OCI-M2 (cell line): Measurements from ENCODE around the gene RIOX2.

ENCODE experiments used
- DNase-seq: peaks from one replicate; lab custom pipeline; 2025; ENCODE audit not compliant: unreplicated experiment; lab: John Stamatoyannopoulos, UW

The RIOX2 gene

DNA sequence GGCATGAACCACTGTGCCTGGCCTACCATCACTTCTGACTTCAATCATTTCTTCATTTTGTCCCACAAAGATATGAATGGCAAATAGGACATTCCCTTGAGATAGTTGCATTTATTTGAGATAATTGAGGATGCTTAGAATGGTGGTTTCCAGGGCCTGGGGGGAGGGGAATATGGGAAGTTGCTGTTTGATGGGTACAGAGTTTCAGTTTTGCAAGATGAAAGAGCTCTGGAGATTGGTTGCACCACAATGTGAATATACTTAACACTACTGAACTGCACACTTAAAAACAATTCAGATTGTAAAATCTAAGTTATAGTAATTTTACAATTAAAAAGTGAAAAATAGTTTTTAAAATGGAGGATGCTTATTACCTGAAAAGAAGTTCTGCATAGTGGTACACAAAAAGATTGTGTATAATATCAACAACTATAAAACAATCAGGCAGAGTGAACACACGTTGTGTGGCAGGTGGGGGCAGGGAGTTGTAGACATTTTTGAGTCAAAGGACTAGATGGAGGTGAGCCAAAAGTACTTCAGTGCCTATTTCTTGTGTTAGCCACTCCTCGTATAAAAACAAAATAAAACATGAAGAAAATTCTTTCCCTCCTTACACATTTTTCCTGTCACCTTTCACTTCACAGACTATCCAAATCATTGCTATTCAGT, 18.5 kb upstream of the RIOX2 start:
- no peak for DNase-seq

DNA sequence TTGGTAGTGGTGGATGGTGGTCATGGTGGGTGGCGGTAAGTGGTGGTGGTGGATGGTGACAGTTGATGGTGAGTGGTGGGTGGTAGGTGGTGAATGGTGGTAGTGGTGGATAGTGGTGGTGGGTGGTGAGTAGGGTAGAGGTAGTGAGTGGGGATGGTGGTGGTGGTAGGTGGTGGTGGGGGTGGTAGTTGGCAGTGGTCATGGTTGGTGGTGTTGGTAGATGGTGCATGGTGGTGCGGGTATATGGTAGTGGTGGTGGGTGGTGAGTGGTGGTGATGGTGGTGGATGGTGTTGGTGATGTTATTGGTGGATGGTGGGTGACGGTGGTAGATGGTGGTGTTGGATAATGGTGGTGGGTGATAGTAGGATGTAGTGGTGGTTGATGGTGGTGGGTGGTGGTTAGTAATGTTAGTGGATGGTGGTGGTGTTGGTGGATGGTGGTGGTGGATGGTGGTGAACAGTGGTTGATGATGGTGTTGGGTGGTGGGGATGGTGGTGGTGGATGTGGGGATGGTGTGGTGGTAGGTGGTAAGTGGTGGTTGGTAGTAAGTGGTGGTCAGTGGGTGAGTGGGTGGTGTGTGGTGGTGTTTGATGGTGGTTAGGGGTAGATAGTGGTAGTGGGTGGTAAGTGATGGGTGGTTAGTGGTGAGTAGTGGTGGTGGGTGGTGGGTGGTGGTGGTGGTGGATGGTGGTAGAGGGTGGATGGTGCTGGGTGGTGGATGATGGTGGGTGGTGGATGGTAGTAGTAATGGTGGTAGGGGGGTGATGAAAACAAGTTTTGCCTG, 16.7 kb upstream of the RIOX2 start:
- DNase-seq, result no peak

DNA sequence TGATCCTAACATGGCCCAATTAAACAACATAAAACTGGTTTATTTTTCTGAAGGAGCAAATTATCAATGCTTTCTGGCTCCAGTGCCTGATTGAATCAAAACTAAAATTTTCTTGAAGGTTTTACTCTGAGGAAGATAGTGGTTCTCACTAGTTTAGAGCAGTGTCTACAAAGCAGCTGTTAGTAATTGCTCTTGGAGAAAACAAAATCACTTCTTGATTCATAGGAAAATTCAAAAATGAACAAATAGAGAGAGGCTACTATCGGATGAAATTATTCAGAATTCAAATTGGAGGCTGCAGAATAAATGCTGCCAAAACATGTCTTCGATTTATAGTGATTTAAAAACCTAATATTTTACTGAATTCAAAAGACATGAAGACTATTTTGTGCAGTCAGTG, 15.1 kb upstream of the RIOX2 start:
- no peak for DNase-seq

DNA sequence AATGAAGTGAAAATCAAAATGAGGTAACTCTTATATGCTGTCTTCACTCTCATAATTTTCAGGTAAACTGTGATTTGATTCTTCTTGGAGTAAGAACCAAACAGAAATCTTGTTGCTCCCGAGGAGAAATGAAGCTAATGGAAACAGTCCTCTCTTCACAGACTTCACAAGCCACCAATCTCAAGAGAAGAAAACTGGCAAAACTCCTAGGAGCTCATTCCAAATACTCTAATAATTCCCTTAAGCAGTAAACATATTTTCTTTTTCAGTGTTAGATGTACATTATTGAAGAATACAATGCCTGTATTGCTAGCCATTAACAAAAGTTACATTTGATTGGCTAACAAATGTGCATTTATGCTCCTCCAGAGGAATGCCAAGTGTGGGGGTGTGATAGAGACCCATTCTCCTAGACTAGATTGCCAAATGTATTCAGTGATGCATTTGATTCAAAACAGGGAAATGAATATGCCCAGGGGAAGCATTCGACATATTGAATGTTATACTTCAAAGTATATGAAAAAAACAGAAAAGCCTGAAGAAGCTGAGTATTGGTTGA, 11.8 kb upstream of the RIOX2 start:
- no peak for DNase-seq

DNA sequence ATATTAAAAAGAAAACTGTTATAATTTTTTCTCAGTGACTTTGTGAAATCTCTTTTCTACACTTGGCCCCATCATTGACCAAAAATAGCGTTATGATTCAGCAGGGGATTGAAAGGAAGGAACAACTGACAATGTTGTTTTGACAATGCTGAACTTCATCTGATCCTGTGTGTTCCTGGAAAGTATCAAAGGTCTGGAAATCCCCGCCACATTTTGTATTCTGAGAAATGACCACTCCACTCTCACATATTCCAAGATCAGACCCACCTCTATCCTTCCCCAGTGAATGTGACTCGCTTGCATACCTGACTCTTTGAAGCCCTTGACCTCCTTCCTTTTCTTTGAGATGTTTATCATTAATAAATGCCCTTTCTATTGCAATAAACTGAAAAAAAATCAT, 9.7 kb upstream of the RIOX2 start:
- DNase-seq, result no peak

DNA sequence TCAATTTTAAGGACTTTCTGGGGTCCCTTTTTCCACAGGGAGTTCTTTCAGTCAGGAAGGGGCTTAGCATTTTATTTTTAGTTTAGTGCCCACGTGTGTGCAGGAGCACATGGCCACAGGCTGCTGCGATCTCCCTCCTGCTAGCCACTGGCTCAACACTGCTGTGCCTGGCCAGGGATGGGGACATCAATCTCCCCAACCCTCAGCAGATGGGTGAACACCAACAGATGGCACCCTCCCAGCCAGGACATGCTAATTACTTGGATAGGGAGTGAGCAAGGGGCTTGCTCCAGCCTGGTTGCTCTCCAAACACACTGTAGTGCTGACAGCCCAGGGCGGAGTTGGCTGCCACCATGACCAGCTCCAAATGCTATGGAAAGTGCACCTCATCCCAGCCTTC, 7.4 kb upstream of the RIOX2 start:
- no peak for DNase-seq

DNA sequence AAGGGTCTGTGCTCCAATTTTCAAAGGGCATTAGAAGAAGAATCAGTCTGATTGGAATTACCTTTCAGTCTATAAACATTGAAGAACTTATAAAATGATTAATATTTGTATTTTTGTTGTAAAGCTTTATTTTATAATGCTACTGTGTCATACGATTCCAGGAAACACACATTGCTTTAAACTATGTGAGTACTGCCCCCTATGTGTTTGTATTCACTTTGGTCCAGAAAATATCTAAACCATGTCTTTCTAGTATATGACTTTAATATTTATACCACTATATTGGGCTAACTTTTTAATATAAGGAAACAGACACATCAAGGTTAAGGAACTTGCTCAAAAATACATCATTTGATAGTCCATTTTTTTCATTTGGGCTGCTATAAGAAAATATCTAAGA, 3.2 kb upstream of the RIOX2 start:
- no peak for DNase-seq

DNA sequence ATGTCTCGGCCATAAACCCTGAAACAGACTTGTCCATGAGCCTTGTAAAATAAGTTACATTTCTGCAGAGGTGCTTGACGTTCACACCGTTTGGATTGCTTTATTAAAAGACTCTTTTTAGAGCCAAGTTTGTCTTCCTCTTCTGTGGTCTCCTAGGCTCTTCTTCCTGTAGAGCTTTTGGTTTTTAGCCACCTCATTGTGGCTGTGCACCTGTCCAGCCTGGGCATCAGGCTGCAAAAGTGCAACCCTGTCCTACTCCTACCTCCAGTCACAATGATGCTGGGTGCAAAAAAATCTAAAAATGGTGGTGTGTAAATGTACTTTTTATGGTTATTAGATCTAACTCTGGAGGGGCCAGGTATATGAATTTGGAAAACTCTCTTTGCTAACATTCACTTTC, 2.8 kb upstream of the RIOX2 start:
- DNase-seq, result no peak

DNA sequence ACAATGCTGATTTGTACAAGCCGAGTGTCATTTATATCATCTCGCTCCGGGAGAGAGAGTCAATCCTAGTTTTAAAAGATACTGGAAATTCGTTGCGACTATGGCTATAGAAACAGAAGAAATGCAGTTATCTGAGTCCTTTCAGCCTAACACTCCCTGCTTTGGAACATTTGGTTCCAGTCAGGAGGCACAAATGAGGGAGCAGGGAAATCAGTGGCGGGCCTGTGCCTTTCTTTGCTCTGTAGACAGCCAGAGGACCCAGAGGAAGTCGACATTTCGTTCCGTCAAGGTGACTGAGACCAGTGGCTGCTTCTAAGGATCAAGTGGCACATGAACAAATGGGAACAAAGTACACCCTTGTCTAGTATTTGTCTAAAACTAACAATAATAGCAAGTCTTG, 745 bp upstream of the RIOX2 start:
- no peak for DNase-seq

DNA sequence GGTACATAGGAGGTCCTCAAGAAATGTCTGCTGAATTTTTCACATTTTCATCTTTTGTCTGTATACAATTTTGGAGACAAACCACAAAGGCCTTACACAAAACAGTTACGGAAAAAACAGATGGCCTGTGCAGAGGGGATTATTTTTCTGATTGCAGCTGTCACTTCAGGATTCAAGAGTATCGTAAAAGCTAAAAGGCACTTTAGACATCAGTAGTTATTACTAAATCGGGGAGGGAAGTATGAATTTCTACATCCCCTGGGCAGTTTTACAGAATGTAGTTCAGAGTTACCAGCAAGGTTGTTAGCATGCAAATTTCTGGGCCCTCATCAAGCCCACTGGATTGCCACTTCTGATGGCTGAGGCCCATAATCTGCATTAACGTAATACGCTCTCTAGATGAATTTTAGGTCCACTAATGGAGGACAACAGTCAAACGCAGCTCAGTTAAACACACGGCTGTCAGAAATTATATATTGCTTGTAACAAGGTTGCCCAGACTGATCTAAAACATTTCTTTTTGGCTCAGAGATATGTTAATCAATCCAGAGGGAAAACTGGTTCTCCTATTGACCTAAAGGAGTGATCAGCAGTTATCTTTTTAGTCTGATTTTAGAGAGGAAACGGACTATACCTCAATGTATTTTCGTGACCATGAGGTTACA, 1.1 kb downstream of the RIOX2 start:
- no peak for DNase-seq

DNA sequence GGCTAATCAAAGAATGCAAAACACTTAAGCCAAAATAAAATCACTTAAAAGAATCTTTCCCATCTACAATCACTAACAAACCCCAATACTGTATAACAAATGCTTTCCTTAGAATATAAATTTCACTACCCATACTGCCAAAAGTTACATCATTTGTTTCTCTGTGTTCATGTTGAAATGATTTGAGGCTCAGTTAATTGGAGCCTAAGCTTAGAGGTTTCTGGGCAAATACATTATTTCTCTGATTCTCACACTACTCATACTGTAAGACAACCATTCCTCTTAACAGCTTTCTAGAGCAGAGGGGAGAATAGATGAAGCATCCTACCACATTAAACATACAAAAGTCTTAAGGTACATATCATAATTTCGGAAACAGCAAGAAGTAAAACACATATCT, 2.1 kb downstream of the RIOX2 start:
- no peak for DNase-seq

DNA sequence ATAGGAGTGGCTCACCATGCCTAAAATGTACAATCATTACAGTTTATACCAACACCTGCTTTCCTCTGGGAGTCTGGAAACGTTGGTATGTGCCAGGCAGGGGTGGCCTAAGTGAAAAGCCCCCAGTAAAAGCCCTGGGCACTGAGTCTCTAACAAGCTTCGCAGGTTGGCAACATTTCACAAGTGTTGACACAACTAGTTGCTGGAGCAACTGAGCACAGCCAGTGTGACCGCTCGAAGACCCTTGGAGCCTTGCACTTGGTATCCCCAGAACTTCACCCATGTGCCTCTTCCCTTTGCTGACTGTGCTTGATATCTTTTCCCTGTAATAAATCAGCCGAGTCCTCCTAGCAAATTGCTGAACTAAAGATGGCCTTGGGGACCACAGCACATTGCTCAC, 2.7 kb downstream of the RIOX2 start:
- DNase-seq, result no peak

DNA sequence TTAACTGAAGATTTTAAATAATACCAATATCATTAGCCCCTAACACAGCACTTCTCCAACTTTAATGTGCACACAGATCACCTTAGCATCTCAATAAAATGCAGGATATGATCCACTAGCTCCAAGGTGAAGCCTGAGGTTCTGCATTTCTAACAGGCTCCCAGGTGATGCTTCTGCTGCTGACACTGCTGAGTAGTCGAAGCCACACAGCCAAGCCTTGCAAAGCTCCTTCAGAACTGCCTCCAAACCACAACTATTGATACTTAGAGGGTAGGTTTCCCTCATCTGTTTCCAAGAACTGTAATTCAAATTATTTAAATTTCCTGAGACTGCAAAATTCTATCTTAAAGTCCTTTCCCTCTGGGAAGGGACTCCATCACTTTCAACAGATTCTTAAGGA, 3.9 kb downstream of the RIOX2 start:
- DNase-seq, result no peak

DNA sequence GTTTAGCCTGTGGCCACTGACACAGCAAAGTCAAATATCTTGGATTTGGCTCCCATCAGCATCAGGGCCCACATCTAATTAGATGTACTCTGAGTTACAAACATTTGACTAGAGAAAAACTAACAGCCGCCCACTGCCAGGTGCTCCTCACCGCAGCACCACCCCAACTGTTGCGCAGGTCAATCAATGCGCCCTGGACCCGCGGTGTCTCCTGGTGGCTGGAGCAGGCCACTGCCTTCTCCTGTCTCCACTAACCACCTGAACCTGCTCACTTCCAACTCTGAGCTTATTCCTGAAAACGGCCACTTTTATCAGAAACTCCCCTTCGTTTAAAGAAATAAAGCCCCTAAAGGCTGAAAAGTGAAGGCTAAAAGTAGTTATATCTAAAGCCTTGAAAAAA, 4.3 kb downstream of the RIOX2 start:
- no peak for DNase-seq

DNA sequence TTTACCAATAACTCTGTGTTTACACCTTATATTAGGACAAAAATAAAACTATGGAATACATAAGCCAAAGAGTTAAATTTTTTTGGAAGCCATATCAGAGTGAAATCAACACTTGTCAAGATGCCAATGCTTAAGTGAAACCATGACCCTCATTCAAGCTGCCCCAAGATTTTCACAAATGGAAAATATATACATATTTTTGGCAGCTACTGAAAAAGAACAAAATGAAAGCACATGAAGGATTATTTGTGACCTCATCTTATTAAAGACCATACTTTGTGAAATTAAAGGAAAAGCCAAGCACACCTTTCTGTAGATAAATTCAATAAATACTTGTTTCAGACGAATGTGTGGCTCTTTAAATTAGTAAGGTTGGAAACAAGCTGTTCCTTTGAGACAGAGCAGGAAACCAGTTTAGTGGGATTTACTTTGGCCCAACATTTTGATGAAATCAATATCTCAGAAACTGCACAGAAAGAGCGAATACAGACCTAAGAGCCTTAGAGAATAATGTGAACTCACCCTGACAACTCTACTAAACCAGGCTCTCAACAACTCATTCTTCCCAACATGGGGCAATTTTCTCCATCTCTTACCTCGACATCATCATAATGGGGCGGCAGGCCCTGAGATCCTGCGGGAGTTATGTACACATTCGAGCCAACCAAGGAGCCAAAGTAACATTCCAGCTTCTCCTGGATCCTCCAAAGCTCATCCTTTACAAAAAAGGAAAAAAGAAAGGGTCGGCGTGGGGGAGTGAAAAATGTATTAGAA, 11.1 kb downstream of the RIOX2 start:
- DNase-seq, result no peak

DNA sequence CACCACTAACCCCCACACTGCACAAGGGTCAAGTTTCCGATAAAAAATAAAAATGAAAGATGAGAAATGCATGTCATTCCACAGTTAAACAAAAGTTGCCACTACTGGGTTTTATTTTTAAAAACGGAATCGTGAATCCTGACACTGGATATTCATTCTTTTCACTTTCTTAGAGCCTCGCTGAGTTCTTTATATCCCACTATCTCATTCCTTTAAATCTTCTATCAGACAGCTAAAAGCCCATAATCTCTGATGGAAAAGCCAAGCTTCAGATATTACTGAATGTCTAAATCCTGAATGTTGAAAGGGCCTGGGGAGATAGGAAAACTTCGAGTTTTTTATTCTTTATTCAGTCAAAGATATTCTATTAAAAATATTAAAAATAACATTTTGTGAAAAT, 11.7 kb downstream of the RIOX2 start:
- DNase-seq, result no peak

DNA sequence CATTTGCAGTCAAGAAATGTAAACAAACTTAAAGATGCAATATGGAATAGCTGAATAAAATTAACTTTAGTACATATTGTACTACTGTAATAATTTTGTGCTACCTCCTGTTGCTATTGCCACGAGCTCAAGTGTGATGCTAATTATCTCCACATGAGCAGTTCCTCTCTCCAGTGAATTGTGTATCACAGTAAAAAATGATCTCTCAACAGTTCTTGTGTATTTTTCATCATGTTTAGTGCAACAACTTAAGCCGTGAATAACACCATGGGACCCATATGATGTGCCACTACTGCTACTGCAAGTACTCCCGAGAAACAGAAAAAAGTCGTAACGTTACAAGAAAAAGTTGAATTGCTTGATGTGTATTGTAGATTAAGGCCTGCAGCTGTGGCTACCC, 12.4 kb downstream of the RIOX2 start:
- DNase-seq, result no peak

DNA sequence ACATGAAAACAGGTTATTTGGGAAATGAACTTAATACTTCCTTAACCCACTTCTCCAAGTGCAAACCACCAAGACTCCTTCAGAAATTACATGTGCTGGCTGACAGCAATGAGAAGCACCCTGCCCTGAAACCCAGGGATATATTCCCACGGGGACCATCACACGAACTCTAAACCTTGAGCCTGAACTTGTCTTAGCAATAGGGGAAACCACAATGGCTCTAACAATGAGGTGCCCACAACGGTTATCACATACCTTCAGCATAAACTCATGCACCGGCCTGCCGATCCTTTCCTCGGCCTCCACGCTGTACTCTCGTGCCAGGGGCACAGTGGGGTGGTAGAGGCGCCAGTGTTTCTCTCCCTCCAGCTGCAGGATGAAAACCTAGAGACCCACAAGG, 13.4 kb downstream of the RIOX2 start:
- no peak for DNase-seq

DNA sequence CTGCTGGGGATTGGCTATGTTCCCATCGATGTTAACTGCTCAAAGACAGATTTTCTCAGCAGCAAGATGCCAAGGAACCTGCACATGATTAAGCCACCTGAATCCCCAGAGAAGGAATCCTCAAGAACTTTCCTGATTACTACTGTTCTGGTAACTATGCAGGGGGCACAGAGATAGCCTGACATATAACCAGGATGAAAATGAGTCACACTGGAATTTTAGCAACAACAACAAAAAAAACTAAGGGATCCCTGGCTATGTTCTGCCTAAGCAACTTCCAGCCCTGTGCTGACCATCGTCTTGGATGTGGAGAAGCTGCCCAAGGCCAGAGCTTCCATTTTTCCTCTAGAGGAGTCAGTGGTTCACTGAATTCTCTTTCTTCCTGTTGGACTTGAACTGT, 13.8 kb downstream of the RIOX2 start:
- no peak for DNase-seq

DNA sequence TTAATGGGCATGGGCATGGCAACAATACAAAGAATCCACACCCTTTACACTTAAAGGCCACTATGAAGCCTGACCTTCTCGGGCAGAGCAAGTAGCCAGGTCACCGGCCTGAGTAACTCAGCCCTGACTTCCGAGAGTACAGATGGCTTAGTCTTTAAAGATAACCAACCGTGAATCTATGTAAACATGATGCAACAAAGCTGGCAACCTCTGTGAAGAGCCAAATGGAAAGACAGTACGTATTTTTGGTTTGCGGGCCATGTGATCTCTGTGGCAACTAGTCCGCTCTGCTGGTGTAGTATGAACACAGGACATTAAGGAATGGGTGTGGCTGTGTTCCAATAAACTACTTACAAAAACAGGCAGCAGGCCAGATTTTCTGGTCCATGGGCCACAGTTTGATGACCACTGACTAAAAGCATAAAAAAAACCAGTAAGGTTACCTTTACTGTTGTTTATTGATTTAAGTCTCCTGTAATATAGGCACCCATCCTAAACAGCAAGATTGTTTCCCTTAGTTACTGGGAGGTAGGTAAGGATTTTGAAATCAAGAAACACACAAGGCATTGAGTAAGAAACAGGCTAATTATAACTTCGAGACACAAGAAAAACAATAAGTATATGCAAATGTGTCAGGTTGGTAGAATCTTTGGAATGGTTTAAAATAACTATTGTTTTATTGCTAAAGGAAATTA, 14.5 kb downstream of the RIOX2 start:
- DNase-seq, result no peak

DNA sequence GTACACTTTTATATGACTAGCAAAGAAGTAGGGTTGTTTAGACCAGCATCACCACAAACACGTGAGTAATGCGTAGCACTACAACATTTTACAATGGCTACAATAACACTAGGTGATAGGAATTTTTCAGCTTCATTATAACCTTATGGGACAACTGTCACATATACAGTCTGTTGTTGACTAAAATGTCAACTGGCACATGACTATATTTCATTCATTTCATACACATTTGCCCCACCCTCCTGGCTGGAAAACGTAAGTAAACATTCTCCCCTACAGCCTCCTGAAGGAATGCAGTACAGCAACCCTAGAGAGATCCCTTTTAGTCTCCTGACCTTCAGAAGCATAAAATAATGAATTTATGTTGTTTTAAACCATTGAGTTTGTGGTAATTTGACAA, 16.2 kb downstream of the RIOX2 start:
- no peak for DNase-seq
